ENCODE results near the gene UTY.

UTY gene

DNA sequence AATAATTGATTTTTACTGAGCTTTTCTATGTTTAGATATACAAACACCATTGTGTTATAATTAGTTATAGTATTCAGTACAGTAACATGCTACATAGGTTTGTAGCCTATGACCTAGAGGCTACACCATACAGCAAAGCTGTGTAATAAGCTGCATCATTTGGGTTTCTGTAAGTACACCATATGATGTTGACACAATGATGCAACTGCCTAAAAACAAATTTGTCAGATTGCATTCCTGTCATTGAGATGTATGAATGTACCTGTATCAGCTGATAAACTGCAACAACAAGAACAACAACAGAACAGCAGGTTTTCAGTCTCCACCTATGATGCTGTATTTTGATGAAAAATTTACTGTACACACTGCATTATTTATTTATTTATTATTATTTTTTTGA is 64.3 kb downstream of the UTY start:
- no peak overlapping the region for H3K4me3 ChIP-seq (ENCODE audit: low read length)
- DNase-seq (ENCODE audit: low read depth), result no peak
- no peak for TF ChIP-seq CTCF (conservative IDR thresholded peaks at IDR 0.05; ENCODE audit: low read depth, low read length)

- DNase-seq (ENCODE audit: low read depth), result no peak
- no peak for TF ChIP-seq CTCF (conservative IDR thresholded peaks at IDR 0.05; ENCODE audit: low read depth, low read length)
- H3K4me3 ChIP-seq (ENCODE audit: low read length), result no peak overlapping the region
Observed at GRCh38 chrY:13398876-13399275, 81.0 kb downstream of the UTY start.

GRCh38 chrY:13381110-13381683 is 98.6 kb downstream of the UTY start:
- no peak for TF ChIP-seq CTCF (conservative IDR thresholded peaks at IDR 0.05; ENCODE audit: low read depth, low read length)
- DNase-seq (ENCODE audit: low read depth), result no peak
- no peak overlapping the region for H3K4me3 ChIP-seq (ENCODE audit: low read length)

- no peak for TF ChIP-seq CTCF (conservative IDR thresholded peaks at IDR 0.05; ENCODE audit: low read depth, low read length)
- no peak for DNase-seq (ENCODE audit: low read depth)
- no peak overlapping the region for H3K4me3 ChIP-seq (ENCODE audit: low read length)
Observed at GRCh38 chrY:13370868-13371800, 108.7 kb downstream of the UTY start.

GRCh38 chrY:13370245-13370644 is 109.6 kb downstream of the UTY start:
- no peak overlapping the region for H3K4me3 ChIP-seq (ENCODE audit: low read length)
- no peak for DNase-seq (ENCODE audit: low read depth)
- TF ChIP-seq CTCF (conservative IDR thresholded peaks at IDR 0.05; ENCODE audit: low read depth, low read length), result no peak

- DNase-seq (ENCODE audit: low read depth), result no peak
- no peak for TF ChIP-seq CTCF (conservative IDR thresholded peaks at IDR 0.05; ENCODE audit: low read depth, low read length)
Observed at GRCh38 chrY:13368513-13368845, 111.4 kb downstream of the UTY start.

GRCh38 chrY:13363641-13364040 is 116.2 kb downstream of the UTY start:
- no peak for DNase-seq (ENCODE audit: low read depth)
- TF ChIP-seq CTCF (conservative IDR thresholded peaks at IDR 0.05; ENCODE audit: low read depth, low read length), result no peak
- H3K4me3 ChIP-seq (ENCODE audit: low read length), result no peak overlapping the region

More at GRCh38 chrY:13368513-13368845, 111.4 kb downstream of the UTY start:
- H3K4me3 ChIP-seq (ENCODE audit: low read length), result no peak overlapping the region
